Endometrial microvascular endothelial cells (primary cell): Measurements from ENCODE around the gene ACACA. TPM values are rescaled to one million over a fixed set of nuclear protein-coding genes. Genes with fewer than 3 reads are reported as not detected.
"Not testable (repeated sequence)": the region's sequence is repeated elsewhere in the genome, so short reads cannot be mapped to it uniquely, and the experiment has no call there.

Experiments used
- in situ Hi-C: cut with HindIII; loops from 2 replicates; pipeline ENCODE4 v1.10.0; 2017; ENCODE audit warnings: low sequenced_read_pairs, low pct_unique_long_range_greater_than_20kb; ENCODE audit errors: inconsistent ontology term
- total RNA-seq: library from RNA; depleted of rRNA; stranded (reverse); fragments of >200 nt; gene quantifications from one replicate; pipeline ENCODE4 v1.2.3, GENCODE V29; 2015; ENCODE audit errors: inconsistent ontology term

The ACACA gene
- total RNA-seq: 28.0 TPM

GRCh38 chr17:37406635-37407461 lies at the start of gene ACACA, which contains the start of gene TADA2A:
TSS of gene ACACA (minus strand) at chr17:37406836. CDS start at chr17:37406299, 537 bp downstream.
TSS of gene TADA2A (plus strand) at chr17:37406886. CDS start at chr17:37411366, 4,480 bp downstream.
- in situ Hi-C loops: no loop called here

GRCh38 chr17:37450112-37450511 lies 43.5 kb upstream of the ACACA start:
- in situ Hi-C loops: no loop called here

GRCh38 chr17:37447641-37448040 lies 41.0 kb upstream of the ACACA start:
- in situ Hi-C loops: no loop called here

GRCh38 chr17:37446027-37446426 lies 39.4 kb upstream of the ACACA start:
- in situ Hi-C loops: no loop called here

- in situ Hi-C loops: not testable (repeated sequence)
Measured at GRCh38 chr17:37441369-37442014, 34.9 kb upstream of the ACACA start.

- in situ Hi-C loops: no loop called here
Measured at GRCh38 chr17:37440424-37440823, 33.8 kb upstream of the ACACA start.

- in situ Hi-C loops: no loop called here
Measured at GRCh38 chr17:37438141-37438540, 31.5 kb upstream of the ACACA start.

GRCh38 chr17:37432671-37433070 lies 26.0 kb upstream of the ACACA start:
- in situ Hi-C loops: no loop called here

- in situ Hi-C loops: no loop called here
Measured at GRCh38 chr17:37430051-37430627, 23.5 kb upstream of the ACACA start.

- in situ Hi-C loops: no loop called here
Measured at GRCh38 chr17:37429453-37429852, 22.8 kb upstream of the ACACA start.

GRCh38 chr17:37429039-37429438 lies 22.4 kb upstream of the ACACA start:
- in situ Hi-C loops: no loop called here

GRCh38 chr17:37425268-37425667 lies 18.6 kb upstream of the ACACA start:
- in situ Hi-C loops: no loop called here

- in situ Hi-C loops: no loop called here
Measured at GRCh38 chr17:37422971-37423625, 16.5 kb upstream of the ACACA start.

- in situ Hi-C loops: no loop called here
Measured at GRCh38 chr17:37417852-37418251, 11.2 kb upstream of the ACACA start.

GRCh38 chr17:37413875-37414519 lies 7.4 kb upstream of the ACACA start:
- in situ Hi-C loops: no loop called here

- in situ Hi-C loops: no loop called here
Measured at GRCh38 chr17:37410357-37410756, 3.7 kb upstream of the ACACA start.

- in situ Hi-C loops: not testable (repeated sequence)
Measured at GRCh38 chr17:37408145-37408479, 1.5 kb upstream of the ACACA start.

GRCh38 chr17:37405955-37406634 lies 541 bp downstream of the ACACA start:
- in situ Hi-C loops: no loop called here
